NB4 (cell line): ENCODE measurements around the gene TOPAZ1.

ENCODE experiments used
- CTCF ChIP-seq: IDR thresholded peaks from one replicate; pipeline ENCODE4 v1.5.1; 2012; ENCODE audit warnings: low read depth, low read length
- POLR2A ChIP-seq: IDR thresholded peaks from 2 replicates; pipeline ENCODE4 v1.6.1; 2011; ENCODE audit warnings: mild to moderate bottlenecking; ENCODE audit not compliant: insufficient read length; ENCODE audit errors: extremely low read depth

DNA sequence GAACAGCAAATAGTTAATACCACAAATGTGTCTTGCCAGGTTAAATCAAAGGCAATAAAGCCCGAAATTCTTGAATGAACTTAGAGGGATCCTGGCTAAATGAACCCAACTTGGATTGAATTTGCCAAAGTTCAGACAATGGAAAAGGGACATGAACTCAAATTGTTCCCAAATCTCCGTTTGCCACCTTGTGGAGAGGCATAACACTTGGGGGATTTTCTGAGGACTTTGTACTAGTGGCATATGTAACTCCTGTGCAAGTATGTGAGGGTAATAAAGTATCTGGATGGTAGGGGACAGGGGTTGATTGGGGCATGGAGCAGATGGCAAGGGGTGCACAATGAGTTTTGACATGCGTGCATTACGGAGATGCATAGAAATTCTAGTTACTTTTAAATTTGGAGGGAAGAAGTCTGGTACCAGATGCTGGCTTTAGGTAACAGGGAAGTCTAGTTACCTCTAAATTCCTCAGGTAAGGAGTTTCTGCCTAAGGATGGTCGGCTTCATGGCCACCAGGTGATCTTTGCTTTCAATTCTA lies 95.6 kb downstream of the TOPAZ1 start:
- TF ChIP-seq CTCF (no peak), POLR2A (no peak)
